ACHN (cell line): ENCODE results near the gene ATP8A2.

Experiments
- DNase-seq: peaks from one replicate; pipeline ENCODE4 v3.0.0-alpha.2; 2015
- in situ Hi-C: cut with HindIII; loops from 2 replicates; pipeline ENCODE4 v1.10.0; 2017; ENCODE audit warnings: low sequenced_read_pairs, low pct_ligation_motif_present, low pct_unique_long_range_greater_than_20kb

The ATP8A2 gene

GRCh38 chr13:25446261-25446660 lies 74.5 kb downstream of the ATP8A2 start:
- DNase-seq, result no peak
- in situ Hi-C loops, result no loop called here

- no peak for DNase-seq
These were observed 75.6 kb downstream of the ATP8A2 start for GRCh38 chr13:25447396-25447795.

GRCh38 chr13:25453850-25454365 lies 82.1 kb downstream of the ATP8A2 start:
- no peak for DNase-seq
- in situ Hi-C loops, result no loop called here

More at GRCh38 chr13:25447396-25447795, 75.6 kb downstream of the ATP8A2 start:
- in situ Hi-C loops, result no loop called here

GRCh38 chr13:25455146-25455545 lies 83.4 kb downstream of the ATP8A2 start:
- in situ Hi-C loops, result no loop called here
- DNase-seq, result no peak

- in situ Hi-C loops, result no loop called here
- no peak for DNase-seq
These were observed 85.8 kb downstream of the ATP8A2 start for GRCh38 chr13:25457566-25457965.

- in situ Hi-C loops, result no loop called here
- DNase-seq, result peak; percentile 4
These were observed 90.7 kb downstream of the ATP8A2 start for GRCh38 chr13:25462301-25463125.

GRCh38 chr13:25463496-25463895 lies 91.7 kb downstream of the ATP8A2 start:
- peak; percentile 62 for DNase-seq
- in situ Hi-C loops, result no loop called here

GRCh38 chr13:25466880-25467279 lies 95.1 kb downstream of the ATP8A2 start:
- in situ Hi-C loops, result no loop called here

GRCh38 chr13:25468325-25469168 lies 96.8 kb downstream of the ATP8A2 start:
- DNase-seq, result peak; percentile 60
- in situ Hi-C loops, result no loop called here

More at GRCh38 chr13:25466880-25467279, 95.1 kb downstream of the ATP8A2 start:
- no peak for DNase-seq

- DNase-seq, result no peak
- in situ Hi-C loops, result no loop called here
These were observed 97.4 kb downstream of the ATP8A2 start for GRCh38 chr13:25469169-25469525.

GRCh38 chr13:25473864-25474263 lies 102.1 kb downstream of the ATP8A2 start:
- DNase-seq, result no peak

GRCh38 chr13:25478186-25478585 lies 106.4 kb downstream of the ATP8A2 start:
- DNase-seq, result no peak
- in situ Hi-C loops, result no loop called here

More at GRCh38 chr13:25473864-25474263, 102.1 kb downstream of the ATP8A2 start:
- in situ Hi-C loops, result no loop called here

- peak; percentile 10 for DNase-seq
- in situ Hi-C loops, result no loop called here
These were observed 117.5 kb downstream of the ATP8A2 start for GRCh38 chr13:25489238-25489637.

- DNase-seq, result no peak
- in situ Hi-C loops, result no loop called here
These were observed 118.5 kb downstream of the ATP8A2 start for GRCh38 chr13:25490236-25490635.

GRCh38 chr13:25493931-25494640 lies 122.3 kb downstream of the ATP8A2 start:
- in situ Hi-C loops, result no loop called here
- peak; percentile 1 for DNase-seq

GRCh38 chr13:25494698-25495411 lies 123.1 kb downstream of the ATP8A2 start:
- in situ Hi-C loops, result no loop called here
- no peak for DNase-seq

- DNase-seq, result no peak
- in situ Hi-C loops, result no loop called here
These were observed 129.5 kb downstream of the ATP8A2 start for GRCh38 chr13:25501231-25501630.

- no peak for DNase-seq
- in situ Hi-C loops, result no loop called here
These were observed 130.3 kb downstream of the ATP8A2 start for GRCh38 chr13:25502031-25502430.
